ENCODE data around the gene RHOBTB3.
A peak's percentile ranks its signal among the peaks of the same experiment; 100 is the strongest.

Gene RHOBTB3

GRCh38 chr5:95779611-95780010 is 48.5 kb downstream of the RHOBTB3 start:
- no peak for TF ChIP-seq MYC (IDR thresholded peaks at IDR 0.05; ENCODE audit: low read depth, low read length)
- no peak for TF ChIP-seq MAX (IDR thresholded peaks at IDR 0.05; ENCODE audit: low read depth, low read length)
- no peak for TF ChIP-seq POLR2A (IDR thresholded peaks at IDR 0.05; ENCODE audit: extremely low read depth, insufficient read length)
- TF ChIP-seq CTCF (IDR thresholded peaks at IDR 0.05; ENCODE audit: low read depth, low read length) = no peak
- DNase-seq (ENCODE audit: low read depth) = peak; percentile 15
- H3K4me3 ChIP-seq (ENCODE audit: low read depth, low read length) = no peak overlapping the region

- no peak overlapping the region for H3K4me3 ChIP-seq (ENCODE audit: low read depth, low read length)
- TF ChIP-seq POLR2A (IDR thresholded peaks at IDR 0.05; ENCODE audit: extremely low read depth, insufficient read length) (no peak), CTCF (IDR thresholded peaks at IDR 0.05; ENCODE audit: low read depth, low read length) (no peak), MAX (IDR thresholded peaks at IDR 0.05; ENCODE audit: low read depth, low read length) (no peak), MYC (IDR thresholded peaks at IDR 0.05; ENCODE audit: low read depth, low read length) (no peak)
- peak; percentile 16 for DNase-seq (ENCODE audit: low read depth)
These were observed 49.5 kb downstream of the RHOBTB3 start for GRCh38 chr5:95780597-95780996.

GRCh38 chr5:95781101-95781583 is 50.0 kb downstream of the RHOBTB3 start:
- no peak overlapping the region for H3K4me3 ChIP-seq (ENCODE audit: low read depth, low read length)
- peak; percentile 82 for DNase-seq (ENCODE audit: low read depth)
- TF ChIP-seq POLR2A (IDR thresholded peaks at IDR 0.05; ENCODE audit: extremely low read depth, insufficient read length) (no peak), MYC (IDR thresholded peaks at IDR 0.05; ENCODE audit: low read depth, low read length) (0 out of 2 replicates have a peak, but pooled peaks have one; percentile 22), MAX (IDR thresholded peaks at IDR 0.05; ENCODE audit: low read depth, low read length) (0 out of 2 replicates have a peak, but pooled peaks have one; percentile 12), CTCF (IDR thresholded peaks at IDR 0.05; ENCODE audit: low read depth, low read length) (peak; percentile 84)

- H3K4me3 ChIP-seq (ENCODE audit: low read depth, low read length) = no peak overlapping the region
- no peak for DNase-seq (ENCODE audit: low read depth)
- TF ChIP-seq CTCF (IDR thresholded peaks at IDR 0.05; ENCODE audit: low read depth, low read length) (no peak), MYC (IDR thresholded peaks at IDR 0.05; ENCODE audit: low read depth, low read length) (no peak), MAX (IDR thresholded peaks at IDR 0.05; ENCODE audit: low read depth, low read length) (no peak), POLR2A (IDR thresholded peaks at IDR 0.05; ENCODE audit: extremely low read depth, insufficient read length) (no peak)
These were observed 51.0 kb downstream of the RHOBTB3 start for GRCh38 chr5:95782181-95782580.

GRCh38 chr5:95783661-95784060 is 52.5 kb downstream of the RHOBTB3 start:
- no peak for DNase-seq (ENCODE audit: low read depth)
- TF ChIP-seq POLR2A (IDR thresholded peaks at IDR 0.05; ENCODE audit: extremely low read depth, insufficient read length) (no peak), MYC (IDR thresholded peaks at IDR 0.05; ENCODE audit: low read depth, low read length) (no peak), MAX (IDR thresholded peaks at IDR 0.05; ENCODE audit: low read depth, low read length) (no peak)
- no peak overlapping the region for H3K4me3 ChIP-seq (ENCODE audit: low read depth, low read length)

- no peak for DNase-seq (ENCODE audit: low read depth)
- no peak overlapping the region for H3K4me3 ChIP-seq (ENCODE audit: low read depth, low read length)
- TF ChIP-seq MYC (IDR thresholded peaks at IDR 0.05; ENCODE audit: low read depth, low read length) (no peak), POLR2A (IDR thresholded peaks at IDR 0.05; ENCODE audit: extremely low read depth, insufficient read length) (no peak), CTCF (IDR thresholded peaks at IDR 0.05; ENCODE audit: low read depth, low read length) (no peak)
These were observed 53.6 kb downstream of the RHOBTB3 start for GRCh38 chr5:95784514-95785302.

Data from NB4 (cell line).